ENCODE data around the gene TTC23. TPM values are rescaled to one million over a fixed set of nuclear protein-coding genes. Genes with fewer than 3 reads are reported as not detected.

Gene TTC23
- total RNA-seq, 1 experiment from 2014 or later: 17.8 TPM

DNA sequence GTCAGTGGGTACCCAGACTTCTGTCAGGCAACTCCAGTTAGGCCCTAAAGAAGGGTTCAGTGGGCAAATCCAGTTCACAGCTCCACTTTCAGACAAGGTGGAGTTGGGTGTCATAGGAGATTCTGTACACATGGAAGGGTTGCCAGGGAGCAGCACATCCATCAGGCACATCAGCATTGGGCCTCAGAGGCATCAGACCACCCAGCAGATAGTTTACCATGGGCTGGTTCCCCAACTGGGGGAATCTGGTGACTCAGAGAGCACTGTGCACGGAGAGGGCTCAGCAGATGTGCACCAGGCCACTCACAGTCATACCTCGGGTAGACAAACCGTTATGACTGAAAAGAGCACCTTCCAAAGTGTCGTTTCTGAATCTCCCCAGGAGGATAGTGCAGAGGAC is 117.3 kb downstream of the TTC23 start:
- DNase-seq (ENCODE audit: low spot score): no peak
- peaks cover 8% of the 10 kb centered on the region for H3K4me1 Mint-ChIP-seq
- H3K4me3 Mint-ChIP-seq: no peak overlapping the region
- no peak for ATAC-seq
- H3K27me3 Mint-ChIP-seq (ENCODE audit: low read depth): no peaks in the 10 kb centered on the region
- peaks cover 2% of the 10 kb centered on the region; the same call in 1 of the 2 replicates for H3K36me3 Mint-ChIP-seq
- POLR2A ChIA-PET: no interaction called here
- H3K27ac Mint-ChIP-seq: no peak overlapping the region
- no peak for TF ChIP-seq GABPB1 (CRISPR knock-in tag; IDR thresholded peaks at IDR 0.05)
- no peak for TF ChIP-seq JUN (CRISPR knock-in tag; IDR thresholded peaks at IDR 0.05)
- no peak for TF ChIP-seq TEAD4 (CRISPR knock-in tag; IDR thresholded peaks at IDR 0.05)
- TF ChIP-seq, protein P1, sequence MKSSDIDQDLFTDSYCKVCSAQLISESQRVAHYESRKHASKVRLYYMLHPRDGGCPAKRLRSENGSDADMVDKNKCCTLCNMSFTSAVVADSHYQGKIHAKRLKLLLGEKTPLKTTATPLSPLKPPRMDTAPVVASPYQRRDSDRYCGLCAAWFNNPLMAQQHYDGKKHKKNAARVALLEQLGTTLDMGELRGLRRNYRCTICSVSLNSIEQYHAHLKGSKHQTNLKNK (CRISPR knock-in tag; IDR thresholded peaks at IDR 0.05): no peak
- TF ChIP-seq GTF2I (CRISPR knock-in tag; conservative IDR thresholded peaks at IDR 0.05): no peak
- TF ChIP-seq ATF1 (CRISPR knock-in tag; IDR thresholded peaks at IDR 0.05): no peak
- TF ChIP-seq, protein P2, sequence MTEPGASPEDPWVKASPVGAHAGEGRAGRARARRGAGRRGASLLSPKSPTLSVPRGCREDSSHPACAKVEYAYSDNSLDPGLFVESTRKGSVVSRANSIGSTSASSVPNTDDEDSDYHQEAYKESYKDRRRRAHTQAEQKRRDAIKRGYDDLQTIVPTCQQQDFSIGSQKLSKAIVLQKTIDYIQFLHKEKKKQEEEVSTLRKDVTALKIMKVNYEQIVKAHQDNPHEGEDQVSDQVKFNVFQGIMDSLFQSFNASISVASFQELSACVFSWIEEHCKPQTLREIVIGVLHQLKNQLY (CRISPR knock-in tag; IDR thresholded peaks at IDR 0.05): no peak
- TF ChIP-seq, protein P3, sequence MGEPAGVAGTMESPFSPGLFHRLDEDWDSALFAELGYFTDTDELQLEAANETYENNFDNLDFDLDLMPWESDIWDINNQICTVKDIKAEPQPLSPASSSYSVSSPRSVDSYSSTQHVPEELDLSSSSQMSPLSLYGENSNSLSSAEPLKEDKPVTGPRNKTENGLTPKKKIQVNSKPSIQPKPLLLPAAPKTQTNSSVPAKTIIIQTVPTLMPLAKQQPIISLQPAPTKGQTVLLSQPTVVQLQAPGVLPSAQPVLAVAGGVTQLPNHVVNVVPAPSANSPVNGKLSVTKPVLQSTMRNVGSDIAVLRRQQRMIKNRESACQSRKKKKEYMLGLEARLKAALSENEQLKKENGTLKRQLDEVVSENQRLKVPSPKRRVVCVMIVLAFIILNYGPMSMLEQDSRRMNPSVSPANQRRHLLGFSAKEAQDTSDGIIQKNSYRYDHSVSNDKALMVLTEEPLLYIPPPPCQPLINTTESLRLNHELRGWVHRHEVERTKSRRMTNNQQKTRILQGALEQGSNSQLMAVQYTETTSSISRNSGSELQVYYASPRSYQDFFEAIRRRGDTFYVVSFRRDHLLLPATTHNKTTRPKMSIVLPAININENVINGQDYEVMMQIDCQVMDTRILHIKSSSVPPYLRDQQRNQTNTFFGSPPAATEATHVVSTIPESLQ (CRISPR knock-in tag; IDR thresholded peaks at IDR 0.05): no peak
- no peak for TF ChIP-seq NFYB (CRISPR knock-in tag; conservative IDR thresholded peaks at IDR 0.05; ENCODE audit: low read depth)
- TF ChIP-seq IRF2 (CRISPR knock-in tag; IDR thresholded peaks at IDR 0.05; ENCODE audit: borderline replicate concordance, low read depth): no peak
- TF ChIP-seq KAT7 (CRISPR knock-in tag; IDR thresholded peaks at IDR 0.05; ENCODE audit: borderline replicate concordance): no peak
- no peak for TF ChIP-seq ZNF263 (CRISPR knock-in tag; IDR thresholded peaks at IDR 0.05; ENCODE audit: low read depth)
- TF ChIP-seq ZNF423 (CRISPR knock-in tag; IDR thresholded peaks at IDR 0.05): no peak
- TF ChIP-seq SMAD4 (CRISPR knock-in tag; IDR thresholded peaks at IDR 0.05): no peak
- TF ChIP-seq, protein P4, sequence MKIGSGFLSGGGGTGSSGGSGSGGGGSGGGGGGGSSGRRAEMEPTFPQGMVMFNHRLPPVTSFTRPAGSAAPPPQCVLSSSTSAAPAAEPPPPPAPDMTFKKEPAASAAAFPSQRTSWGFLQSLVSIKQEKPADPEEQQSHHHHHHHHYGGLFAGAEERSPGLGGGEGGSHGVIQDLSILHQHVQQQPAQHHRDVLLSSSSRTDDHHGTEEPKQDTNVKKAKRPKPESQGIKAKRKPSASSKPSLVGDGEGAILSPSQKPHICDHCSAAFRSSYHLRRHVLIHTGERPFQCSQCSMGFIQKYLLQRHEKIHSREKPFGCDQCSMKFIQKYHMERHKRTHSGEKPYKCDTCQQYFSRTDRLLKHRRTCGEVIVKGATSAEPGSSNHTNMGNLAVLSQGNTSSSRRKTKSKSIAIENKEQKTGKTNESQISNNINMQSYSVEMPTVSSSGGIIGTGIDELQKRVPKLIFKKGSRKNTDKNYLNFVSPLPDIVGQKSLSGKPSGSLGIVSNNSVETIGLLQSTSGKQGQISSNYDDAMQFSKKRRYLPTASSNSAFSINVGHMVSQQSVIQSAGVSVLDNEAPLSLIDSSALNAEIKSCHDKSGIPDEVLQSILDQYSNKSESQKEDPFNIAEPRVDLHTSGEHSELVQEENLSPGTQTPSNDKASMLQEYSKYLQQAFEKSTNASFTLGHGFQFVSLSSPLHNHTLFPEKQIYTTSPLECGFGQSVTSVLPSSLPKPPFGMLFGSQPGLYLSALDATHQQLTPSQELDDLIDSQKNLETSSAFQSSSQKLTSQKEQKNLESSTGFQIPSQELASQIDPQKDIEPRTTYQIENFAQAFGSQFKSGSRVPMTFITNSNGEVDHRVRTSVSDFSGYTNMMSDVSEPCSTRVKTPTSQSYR (CRISPR knock-in tag; IDR thresholded peaks at IDR 0.05): no peak
- no peak for TF ChIP-seq ZNF317 (CRISPR knock-in tag; IDR thresholded peaks at IDR 0.05; ENCODE audit: borderline replicate concordance, low read depth)
- no peak for TF ChIP-seq MYBL2 (CRISPR knock-in tag; IDR thresholded peaks at IDR 0.05)
- TF ChIP-seq, protein P5, sequence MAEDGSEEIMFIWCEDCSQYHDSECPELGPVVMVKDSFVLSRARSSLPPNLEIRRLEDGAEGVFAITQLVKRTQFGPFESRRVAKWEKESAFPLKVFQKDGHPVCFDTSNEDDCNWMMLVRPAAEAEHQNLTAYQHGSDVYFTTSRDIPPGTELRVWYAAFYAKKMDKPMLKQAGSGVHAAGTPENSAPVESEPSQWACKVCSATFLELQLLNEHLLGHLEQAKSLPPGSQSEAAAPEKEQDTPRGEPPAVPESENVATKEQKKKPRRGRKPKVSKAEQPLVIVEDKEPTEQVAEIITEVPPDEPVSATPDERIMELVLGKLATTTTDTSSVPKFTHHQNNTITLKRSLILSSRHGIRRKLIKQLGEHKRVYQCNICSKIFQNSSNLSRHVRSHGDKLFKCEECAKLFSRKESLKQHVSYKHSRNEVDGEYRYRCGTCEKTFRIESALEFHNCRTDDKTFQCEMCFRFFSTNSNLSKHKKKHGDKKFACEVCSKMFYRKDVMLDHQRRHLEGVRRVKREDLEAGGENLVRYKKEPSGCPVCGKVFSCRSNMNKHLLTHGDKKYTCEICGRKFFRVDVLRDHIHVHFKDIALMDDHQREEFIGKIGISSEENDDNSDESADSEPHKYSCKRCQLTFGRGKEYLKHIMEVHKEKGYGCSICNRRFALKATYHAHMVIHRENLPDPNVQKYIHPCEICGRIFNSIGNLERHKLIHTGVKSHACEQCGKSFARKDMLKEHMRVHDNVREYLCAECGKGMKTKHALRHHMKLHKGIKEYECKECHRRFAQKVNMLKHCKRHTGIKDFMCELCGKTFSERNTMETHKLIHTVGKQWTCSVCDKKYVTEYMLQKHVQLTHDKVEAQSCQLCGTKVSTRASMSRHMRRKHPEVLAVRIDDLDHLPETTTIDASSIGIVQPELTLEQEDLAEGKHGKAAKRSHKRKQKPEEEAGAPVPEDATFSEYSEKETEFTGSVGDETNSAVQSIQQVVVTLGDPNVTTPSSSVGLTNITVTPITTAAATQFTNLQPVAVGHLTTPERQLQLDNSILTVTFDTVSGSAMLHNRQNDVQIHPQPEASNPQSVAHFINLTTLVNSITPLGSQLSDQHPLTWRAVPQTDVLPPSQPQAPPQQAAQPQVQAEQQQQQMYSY (CRISPR knock-in tag; IDR thresholded peaks at IDR 0.05): no peak
- TF ChIP-seq, protein P6, sequence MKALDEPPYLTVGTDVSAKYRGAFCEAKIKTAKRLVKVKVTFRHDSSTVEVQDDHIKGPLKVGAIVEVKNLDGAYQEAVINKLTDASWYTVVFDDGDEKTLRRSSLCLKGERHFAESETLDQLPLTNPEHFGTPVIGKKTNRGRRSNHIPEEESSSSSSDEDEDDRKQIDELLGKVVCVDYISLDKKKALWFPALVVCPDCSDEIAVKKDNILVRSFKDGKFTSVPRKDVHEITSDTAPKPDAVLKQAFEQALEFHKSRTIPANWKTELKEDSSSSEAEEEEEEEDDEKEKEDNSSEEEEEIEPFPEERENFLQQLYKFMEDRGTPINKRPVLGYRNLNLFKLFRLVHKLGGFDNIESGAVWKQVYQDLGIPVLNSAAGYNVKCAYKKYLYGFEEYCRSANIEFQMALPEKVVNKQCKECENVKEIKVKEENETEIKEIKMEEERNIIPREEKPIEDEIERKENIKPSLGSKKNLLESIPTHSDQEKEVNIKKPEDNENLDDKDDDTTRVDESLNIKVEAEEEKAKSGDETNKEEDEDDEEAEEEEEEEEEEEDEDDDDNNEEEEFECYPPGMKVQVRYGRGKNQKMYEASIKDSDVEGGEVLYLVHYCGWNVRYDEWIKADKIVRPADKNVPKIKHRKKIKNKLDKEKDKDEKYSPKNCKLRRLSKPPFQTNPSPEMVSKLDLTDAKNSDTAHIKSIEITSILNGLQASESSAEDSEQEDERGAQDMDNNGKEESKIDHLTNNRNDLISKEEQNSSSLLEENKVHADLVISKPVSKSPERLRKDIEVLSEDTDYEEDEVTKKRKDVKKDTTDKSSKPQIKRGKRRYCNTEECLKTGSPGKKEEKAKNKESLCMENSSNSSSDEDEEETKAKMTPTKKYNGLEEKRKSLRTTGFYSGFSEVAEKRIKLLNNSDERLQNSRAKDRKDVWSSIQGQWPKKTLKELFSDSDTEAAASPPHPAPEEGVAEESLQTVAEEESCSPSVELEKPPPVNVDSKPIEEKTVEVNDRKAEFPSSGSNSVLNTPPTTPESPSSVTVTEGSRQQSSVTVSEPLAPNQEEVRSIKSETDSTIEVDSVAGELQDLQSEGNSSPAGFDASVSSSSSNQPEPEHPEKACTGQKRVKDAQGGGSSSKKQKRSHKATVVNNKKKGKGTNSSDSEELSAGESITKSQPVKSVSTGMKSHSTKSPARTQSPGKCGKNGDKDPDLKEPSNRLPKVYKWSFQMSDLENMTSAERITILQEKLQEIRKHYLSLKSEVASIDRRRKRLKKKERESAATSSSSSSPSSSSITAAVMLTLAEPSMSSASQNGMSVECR (CRISPR knock-in tag; IDR thresholded peaks at IDR 0.05; ENCODE audit: borderline replicate concordance): no peak
- TF ChIP-seq, protein P7, sequence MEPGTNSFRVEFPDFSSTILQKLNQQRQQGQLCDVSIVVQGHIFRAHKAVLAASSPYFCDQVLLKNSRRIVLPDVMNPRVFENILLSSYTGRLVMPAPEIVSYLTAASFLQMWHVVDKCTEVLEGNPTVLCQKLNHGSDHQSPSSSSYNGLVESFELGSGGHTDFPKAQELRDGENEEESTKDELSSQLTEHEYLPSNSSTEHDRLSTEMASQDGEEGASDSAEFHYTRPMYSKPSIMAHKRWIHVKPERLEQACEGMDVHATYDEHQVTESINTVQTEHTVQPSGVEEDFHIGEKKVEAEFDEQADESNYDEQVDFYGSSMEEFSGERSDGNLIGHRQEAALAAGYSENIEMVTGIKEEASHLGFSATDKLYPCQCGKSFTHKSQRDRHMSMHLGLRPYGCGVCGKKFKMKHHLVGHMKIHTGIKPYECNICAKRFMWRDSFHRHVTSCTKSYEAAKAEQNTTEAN (CRISPR knock-in tag; IDR thresholded peaks at IDR 0.05): no peak
- CTCF ChIA-PET: interaction anchor here (1.5 kb wide), 1 partner anchor 10 kb away, joined by 4 read pairs; no protein-coding TSS in a partner anchor
- no peaks in the 10 kb centered on the region for H3K9me3 Mint-ChIP-seq

Data from WTC11 (cell line).